NCI-H1436 treated with DMSO at 0.1 percent for 48 hours (cell line): ENCODE measurements around the gene GPANK1.

Source experiments
- DNase-seq: peaks from one replicate; lab custom pipeline; 2025; lab: John Stamatoyannopoulos, UW

GPANK1 gene

DNA sequence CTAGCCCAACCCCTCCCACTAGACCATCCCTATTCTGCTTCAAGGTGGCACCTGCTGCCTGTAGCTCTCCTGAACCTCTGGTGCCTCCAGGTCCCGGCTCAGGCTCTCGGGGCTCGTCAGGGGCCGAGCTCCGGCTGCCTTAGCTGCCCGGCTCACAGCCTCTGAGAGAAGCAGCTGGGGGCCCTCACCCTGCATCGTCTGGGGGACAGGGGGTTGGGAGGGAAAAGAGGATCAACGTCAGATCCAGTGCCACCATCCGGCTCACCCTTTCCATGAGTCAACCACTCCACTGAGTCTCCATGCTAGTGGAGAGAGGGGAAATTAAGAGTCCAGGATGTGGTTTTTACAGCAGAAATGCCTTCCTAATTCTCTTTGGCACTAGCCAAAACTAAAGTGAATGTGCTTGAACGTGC, 25.3 kb downstream of the GPANK1 start:
- DNase-seq = no peak

DNA sequence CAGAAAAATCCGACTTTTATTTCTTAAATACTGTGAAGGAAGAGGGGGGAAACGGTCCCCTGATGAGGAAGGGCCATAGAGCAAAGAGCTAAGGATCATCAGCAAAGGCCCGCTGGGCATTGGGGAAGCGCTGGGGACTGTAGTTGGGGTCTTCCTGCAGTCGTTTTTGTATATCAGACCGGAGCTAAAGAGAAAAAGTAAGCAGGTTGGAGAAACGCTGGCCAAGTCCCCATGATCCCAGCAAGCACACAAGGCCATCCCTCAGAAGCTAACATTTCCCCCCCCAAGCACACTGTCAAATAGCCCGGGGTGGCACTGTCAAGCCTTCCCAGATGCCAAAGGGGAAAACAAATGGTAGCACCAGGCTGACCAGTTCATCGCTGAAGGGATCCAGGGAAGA, 25.8 kb downstream of the GPANK1 start:
- DNase-seq = no peak

- no peak for DNase-seq
Observed at GRCh38 chr6:31636698-31637596, 27.9 kb downstream of the GPANK1 start.

DNA sequence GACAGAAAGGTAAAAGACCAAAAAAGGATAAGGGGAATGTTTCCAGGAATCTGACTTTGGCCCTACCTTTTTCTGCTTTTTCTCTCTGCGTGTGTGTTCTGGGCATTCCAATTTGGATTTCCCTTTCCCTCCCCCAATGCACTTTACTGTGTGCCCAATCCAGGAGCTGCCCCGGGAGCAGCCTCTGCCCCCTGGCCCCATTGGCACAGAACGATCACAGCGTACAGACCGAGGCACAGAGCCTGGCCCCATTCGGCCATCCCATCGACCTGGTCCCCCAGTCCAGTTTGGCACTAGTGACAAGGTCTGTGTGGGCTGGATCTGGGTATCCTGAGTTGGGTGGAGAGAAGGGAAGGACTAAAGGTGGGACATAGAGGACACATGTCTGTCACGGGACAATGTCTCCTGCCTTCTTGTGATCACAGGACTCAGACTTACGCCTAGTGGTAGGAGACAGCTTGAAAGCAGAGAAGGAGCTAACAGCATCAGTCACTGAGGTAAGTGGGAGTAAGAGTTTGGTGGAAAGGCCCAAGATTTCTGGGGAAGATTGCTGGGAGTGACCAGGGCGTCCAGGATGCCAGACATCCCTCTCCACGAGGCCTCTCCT, 29.7 kb downstream of the GPANK1 start:
- DNase-seq = no peak

GRCh38 chr6:31634131-31634530, 30.7 kb downstream of the GPANK1 start:
- DNase-seq = no peak

GRCh38 chr6:31633447-31633846, 31.4 kb downstream of the GPANK1 start:
- DNase-seq = no peak

DNA sequence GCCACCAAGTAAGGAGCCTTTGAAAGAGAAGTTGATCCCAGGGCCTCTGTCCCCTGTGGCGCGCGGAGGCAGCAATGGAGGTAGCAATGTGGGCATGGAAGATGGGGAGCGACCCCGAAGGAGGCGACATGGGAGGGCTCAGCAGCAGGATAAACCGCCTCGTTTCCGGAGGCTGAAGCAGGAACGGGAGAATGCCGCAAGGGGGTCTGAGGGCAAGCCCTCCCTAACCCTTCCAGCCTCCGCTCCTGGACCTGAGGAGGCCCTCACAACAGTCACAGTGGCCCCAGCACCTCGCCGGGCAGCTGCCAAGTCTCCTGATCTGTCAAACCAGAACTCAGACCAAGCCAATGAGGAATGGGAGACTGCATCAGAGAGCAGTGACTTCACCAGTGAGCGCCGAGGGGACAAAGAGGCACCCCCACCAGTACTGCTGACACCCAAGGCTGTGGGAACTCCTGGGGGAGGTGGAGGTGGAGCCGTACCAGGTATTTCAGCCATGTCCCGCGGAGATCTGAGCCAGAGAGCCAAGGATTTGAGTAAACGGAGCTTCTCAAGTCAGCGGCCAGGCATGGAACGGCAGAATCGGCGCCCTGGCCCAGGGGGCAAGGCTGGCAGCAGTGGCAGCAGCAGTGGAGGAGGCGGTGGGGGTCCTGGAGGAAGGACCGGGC, 32.4 kb downstream of the GPANK1 start:
- no peak for DNase-seq

DNA sequence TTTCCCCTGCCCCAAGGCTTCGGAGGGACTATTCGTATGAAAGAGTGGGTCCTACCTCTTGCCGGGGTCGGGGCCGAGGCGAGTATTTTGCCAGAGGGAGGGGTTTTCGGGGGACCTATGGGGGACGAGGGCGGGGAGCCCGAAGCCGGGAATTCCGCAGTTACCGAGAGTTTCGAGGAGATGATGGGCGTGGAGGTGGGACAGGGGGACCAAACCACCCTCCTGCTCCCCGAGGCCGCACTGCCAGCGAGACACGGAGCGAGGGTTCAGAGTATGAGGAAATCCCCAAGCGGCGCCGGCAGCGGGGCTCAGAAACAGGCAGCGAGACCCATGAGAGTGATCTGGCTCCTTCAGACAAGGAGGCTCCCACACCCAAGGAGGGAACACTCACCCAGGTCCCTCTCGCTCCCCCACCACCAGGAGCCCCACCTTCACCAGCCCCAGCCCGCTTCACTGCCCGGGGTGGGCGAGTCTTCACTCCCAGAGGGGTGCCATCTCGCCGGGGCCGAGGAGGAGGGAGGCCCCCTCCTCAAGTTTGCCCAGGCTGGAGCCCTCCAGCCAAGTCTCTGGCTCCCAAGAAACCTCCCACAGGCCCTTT, 33.0 kb downstream of the GPANK1 start:
- DNase-seq = no peak

DNA sequence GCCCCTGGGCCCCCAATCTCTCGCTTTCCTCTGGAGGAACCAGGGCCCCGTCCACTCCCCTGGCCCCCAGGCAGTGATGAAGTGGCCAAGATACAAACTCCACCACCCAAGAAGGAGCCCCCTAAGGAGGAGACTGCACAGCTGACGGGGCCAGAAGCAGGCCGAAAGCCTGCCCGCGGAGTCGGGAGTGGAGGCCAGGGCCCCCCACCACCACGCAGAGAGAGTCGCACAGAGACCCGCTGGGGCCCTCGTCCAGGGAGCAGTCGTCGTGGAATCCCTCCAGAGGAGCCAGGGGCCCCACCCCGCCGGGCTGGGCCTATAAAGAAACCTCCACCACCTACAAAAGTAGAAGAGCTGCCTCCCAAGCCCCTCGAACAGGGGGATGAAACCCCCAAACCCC, 33.6 kb downstream of the GPANK1 start:
- no peak for DNase-seq

DNA sequence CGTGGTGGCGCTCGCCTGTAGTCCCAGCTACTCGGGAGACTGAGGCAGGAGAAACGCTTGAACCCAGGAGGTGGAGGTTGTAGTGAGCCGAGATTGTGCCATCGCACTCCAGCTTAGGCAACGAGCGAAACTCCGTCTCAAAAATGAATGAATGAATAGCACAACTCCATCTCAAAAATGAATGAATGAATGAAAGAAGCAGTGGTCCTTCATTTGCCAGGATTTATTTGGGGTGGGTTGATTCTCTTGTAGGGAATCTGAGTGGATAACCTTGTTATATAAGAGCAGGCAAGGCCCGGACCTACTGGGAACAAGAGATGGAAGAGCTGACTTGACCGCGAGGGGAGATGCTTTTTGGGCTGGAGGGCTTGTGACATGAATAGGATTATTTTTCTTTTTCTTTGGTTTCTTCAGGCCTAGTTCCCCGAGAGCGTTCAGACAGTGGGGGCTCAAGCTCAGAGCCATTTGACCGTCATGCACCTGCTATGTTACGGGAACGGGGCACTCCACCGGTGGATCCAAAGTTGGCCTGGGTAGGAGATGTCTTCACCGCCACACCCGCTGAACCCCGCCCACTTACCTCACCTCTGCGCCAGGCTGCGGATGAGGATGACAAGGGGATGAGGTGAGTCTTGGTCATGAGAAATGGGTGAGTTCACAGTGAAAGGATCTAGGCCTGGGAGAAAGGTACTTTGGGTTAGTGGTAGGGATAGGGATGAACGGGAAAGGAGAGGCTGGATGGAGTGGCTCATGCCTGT, 34.4 kb downstream of the GPANK1 start:
- no peak for DNase-seq

GRCh38 chr6:31629014-31629413, 35.8 kb downstream of the GPANK1 start:
- DNase-seq = no peak

DNA sequence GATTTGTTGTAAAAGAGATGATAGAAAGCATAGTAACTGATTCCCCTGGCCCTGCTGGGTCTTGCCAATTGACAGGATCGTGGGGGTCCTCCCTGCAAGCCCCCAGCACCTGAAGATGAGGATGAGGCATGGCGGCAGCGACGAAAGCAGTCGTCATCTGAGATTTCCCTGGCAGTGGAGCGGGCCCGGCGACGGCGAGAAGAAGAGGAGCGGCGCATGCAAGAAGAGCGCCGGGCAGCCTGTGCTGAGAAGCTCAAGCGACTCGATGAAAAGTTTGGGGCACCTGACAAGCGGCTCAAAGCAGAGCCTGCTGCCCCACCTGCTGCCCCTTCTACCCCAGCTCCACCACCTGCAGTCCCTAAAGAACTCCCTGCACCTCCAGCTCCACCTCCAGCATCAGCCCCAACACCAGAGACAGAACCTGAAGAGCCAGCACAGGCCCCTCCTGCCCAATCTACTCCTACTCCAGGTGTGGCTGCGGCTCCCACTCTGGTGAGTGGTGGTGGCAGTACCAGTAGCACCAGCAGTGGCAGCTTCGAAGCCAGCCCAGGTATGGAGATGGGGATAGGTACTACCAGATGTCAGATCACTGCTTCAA, 37.0 kb downstream of the GPANK1 start:
- no peak for DNase-seq

DNA sequence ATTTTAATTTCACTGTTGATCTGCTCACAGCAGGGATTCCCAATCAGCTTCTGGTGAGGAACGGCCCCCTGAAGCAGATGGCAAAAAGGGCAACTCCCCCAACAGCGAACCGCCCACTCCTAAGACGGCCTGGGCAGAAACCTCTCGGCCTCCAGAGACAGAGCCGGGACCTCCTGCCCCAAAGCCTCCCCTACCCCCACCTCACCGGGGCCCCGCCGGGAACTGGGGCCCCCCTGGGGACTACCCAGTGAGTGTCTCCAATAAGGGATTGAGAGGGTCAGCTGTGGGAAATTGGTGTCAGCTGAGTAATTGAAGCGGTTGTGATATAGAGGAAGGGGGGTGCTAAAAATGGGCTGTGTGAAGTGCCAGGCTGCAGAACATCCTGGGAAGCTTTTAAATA, 37.8 kb downstream of the GPANK1 start:
- no peak for DNase-seq

GRCh38 chr6:31624070-31624469, 40.7 kb downstream of the GPANK1 start:
- no peak for DNase-seq

- no peak for DNase-seq
Observed at GRCh38 chr6:31622684-31623091, 42.1 kb downstream of the GPANK1 start.

- DNase-seq = no peak
Observed at GRCh38 chr6:31621991-31622390, 42.8 kb downstream of the GPANK1 start.

DNA sequence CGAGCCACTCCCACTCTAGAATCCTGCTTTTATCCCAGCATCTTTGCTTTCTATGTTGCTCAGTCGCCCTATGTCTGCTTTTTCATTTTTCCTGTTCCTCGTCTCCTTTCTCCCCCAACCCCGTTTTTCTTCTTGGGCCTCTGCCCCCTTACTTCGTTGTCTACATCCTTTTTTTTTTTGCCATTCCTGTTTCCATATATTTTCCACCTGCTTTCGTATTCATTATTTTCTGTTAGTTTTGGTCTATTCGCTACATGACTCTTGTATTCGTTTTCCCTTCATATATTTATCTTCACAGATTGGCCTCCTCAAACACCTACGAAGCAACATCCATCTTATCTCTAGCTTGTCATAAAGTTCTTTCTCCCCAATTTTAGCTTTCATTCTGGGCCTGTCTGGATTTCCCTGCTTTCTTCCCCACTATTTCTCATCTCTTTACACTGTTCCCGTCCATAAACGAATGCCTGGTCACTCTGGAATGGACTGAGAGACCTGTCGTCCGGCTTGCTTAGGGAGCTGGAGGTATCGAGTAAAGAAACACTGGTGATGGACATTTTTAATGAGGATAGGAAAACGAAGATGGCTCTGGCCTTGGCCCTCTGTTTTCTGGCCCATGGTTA, 43.4 kb downstream of the GPANK1 start:
- DNase-seq = no peak

DNA sequence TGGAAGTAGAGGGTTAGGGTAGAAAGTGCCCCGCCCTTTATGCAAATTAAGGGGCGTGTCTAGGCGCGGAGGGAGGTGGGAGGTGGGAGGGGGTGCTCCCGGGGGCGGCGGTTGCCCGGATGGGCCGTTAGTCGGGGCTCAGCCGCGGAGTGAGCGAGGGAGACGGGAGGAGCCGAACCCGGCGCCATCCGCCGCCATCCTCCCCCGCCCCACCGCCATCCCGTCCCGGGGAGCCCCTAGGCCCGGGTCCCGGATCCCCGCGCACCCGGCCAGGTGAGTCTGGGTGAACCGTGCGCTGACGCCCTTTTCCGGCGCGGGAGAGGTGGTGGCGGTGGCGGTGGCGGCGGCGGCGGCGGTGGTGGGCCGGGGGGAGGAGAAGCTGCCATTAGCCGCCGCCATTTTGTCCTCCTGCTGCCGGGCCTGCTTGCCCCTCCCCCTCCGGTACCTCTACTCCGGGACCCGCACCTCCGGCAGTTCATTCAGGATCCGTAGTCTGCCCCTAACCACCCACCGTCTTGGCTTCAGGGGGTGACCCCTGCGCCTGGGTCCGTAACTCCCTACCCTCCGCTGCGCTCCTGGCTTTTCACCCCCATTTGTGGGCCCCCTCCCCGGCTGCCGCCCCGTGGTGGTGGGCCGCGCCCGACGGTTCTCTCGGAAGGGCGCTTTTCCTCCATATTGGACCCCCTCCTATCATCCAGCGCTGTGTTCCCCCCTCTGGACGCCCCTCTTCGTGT, 44.0 kb downstream of the GPANK1 start, which contains the start of gene PRRC2A:
PRRC2A (plus strand) TSS at position 130 of the 734 bp plus-strand sequence. CDS start 2,075 bp downstream, outside the sequence.
- DNase-seq = peak; percentile 43

- DNase-seq = peak; percentile 96
Observed at GRCh38 chr6:31619805-31620585, 44.8 kb downstream of the GPANK1 start.
